ENCODE results near the gene TWF2.

Gene TWF2

DNA sequence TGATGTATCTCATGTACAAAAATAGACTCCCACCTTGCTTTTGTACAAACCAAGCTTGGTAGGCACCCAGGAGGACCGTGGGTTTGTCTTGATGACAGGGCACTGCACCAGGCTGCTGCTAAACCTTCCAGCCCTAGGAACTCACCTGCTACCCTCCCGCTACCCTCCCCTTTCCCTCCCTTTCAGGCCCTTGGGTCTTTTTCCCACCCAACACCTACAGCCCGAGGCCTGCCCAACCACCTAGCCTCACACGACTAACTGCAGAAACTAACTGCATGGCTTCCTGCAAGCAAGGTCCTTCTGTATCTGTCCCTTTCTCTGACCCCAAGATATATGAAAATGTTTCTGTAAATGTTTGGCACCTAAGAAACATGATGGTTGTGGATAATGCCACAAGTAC, 17.7 kb upstream of the TWF2 start:
- no peak for DNase-seq

DNA sequence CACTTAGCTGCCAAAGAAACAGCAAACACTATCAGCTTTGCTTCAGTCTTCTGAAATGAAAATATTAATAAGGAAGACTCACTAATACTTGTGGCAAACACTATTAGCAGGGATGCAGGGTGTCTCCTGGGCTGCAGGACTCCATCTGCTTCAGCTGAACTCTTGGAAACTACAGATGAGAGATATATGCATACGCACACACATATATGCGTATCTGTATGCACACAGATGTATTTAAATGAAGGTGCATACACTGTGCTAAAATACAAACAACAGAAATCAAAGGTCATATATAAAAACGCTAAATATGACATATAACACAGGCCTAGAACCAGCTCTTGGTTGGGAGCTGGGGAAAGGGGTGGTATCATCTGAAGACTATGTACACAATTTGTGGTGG, 17.2 kb upstream of the TWF2 start:
- DNase-seq: no peak

DNA sequence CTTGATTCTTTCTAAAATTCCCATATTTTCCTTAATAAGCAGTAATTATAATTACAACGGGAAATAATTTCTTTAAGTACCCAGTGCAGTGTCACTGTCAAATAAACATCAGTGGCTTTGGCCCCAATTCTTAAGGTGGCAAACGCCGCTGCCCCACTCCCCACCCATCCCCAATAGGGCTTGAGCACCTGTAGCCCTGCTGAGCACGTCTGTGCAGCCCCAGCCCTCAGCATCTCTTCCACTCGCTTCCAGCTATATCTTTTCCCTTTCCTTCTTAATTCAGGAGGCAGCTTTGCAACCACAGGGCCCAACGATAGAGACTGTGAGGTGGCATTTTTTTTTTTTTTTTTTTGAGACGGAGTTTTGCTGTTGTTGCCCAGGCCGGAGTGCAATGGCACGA, 15.7 kb upstream of the TWF2 start:
- DNase-seq: no peak

DNA sequence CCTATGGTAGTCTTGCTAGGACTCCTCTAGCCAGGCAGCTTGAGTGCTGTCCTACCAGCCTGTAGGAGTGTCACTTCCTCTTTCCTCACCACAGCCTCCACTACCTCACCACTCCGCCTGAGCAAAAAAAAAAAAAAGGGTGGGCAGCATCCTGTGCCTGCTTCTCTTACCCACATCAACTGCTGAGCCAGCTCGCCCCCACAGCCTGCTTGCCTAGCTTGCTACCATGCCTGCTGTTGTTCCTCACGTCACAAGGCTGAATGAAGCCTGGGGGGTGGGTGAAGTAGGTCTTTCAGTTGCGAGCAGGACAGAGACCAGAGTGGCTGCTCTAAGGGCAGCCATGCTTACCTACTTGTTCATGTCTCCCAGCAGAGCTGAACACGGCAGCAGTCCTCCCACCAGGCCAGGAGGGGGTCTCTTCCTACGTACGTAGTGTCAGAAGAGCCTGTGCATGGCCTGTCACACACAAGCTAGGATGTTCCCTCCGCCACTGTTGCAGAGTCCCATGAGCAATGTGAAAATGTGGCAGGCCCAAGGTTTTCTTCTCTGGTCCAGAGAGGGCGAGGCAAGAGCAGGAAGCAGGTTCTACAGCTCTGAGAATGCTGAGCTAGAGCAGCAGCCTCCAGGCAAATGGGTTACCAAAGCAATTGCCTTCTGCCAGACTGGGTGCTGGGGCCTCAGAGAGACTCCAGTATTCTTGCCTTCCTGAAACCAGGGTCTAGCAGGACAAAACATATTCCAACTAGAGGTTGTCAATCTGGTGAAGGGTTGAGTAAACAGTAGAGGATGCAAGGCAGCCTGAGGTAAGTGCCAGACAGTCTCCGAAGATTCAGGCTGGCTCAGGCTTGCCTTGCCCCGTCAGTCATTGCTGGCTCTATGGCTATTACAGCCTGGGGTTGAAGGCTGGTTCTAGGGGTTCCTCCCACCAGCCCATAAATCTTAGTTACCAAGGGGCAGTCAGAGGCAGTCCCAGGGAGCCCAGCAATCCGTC, 14.7 kb upstream of the TWF2 start:
- DNase-seq: peak; percentile 67

DNA sequence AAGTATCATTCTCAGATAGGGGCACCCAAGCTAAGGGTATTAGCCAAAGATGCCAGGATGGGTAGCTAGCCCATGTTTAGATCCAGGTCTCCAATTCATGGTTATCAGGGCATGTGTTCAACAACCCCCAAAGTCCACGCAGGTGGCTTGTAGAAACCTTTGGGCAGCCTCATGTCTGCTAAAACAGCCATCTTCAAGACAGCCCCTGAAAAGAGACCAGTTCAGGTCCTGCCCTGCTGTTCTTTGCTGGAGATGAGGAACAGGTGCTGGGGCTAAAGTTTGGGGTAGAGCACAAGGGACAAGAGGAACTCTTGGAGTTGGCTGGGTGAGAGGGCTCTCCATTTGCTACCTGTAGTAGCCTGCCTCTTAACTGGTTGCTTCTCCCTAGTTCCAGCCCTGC, 11.2 kb upstream of the TWF2 start:
- no peak for DNase-seq

DNA sequence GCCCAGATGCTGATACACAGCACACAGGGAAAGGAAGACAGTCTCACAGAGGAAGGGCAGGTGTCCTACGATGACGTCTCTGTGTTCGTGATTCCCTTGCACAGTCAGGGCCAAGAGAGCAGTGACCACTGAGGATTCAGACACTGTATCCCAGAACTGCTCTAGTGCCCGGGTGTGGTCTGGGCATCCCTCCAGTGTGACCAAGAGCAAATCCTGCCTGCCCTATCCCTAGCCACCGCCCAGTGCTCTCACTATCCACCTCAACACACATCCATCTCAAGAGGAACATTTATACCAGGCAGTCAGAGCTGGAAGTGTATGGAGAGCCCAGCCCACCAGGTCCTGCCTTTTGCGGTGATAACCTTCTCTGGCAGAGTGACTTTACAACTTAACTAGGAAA, 10.7 kb upstream of the TWF2 start:
- no peak for DNase-seq

DNA sequence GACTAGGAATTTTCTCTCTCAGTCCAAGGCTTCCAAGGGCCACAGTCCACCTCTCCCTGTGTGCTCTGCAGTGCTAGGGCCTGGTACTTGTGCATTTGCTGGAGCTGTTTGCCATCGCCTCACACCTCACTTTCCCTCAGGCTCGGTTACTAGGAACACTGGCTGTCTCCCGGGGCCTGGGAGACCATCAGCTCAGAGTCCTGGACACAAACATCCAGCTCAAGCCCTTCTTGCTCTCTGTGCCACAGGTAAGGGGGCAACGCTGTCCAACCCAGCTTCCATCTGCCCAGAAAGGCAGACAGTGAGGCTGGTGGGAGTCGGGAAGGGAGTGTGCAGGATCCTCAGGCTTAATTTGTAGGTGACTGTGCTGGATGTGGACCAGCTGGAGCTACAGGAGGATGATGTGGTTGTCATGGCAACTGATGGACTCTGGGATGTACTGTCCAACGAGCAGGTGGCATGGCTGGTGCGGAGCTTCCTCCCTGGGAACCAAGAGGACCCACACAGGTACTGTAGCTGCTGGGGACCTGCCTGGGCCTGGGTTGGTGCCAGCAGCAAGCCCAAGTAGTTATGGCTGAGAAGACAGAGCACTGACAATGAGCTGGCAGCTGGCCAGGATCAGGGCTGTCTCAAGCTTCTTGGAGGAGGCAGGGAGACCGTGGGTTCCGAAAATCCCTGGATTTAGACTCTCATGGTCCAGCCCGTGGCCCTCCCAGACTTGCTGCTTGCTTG, 10.0 kb upstream of the TWF2 start:
- no peak for DNase-seq

DNA sequence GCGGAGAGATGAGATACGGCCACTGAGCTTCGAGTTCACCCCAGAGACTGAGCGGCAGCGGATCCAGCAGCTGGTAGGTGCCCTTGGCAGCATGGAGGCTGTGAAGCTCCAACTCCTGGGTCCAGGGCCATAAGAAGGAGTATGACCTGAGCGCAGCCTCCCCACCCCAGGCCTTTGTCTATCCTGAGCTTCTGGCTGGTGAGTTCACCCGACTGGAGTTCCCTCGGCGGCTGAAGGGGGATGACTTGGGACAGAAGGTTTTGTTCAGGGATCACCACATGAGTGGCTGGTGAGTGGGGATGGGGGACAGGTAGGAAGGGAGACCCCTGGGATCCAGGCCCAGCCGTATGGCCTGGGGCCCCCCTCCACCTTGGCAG, 9.2 kb upstream of the TWF2 start:
- DNase-seq: peak; percentile 6

DNA sequence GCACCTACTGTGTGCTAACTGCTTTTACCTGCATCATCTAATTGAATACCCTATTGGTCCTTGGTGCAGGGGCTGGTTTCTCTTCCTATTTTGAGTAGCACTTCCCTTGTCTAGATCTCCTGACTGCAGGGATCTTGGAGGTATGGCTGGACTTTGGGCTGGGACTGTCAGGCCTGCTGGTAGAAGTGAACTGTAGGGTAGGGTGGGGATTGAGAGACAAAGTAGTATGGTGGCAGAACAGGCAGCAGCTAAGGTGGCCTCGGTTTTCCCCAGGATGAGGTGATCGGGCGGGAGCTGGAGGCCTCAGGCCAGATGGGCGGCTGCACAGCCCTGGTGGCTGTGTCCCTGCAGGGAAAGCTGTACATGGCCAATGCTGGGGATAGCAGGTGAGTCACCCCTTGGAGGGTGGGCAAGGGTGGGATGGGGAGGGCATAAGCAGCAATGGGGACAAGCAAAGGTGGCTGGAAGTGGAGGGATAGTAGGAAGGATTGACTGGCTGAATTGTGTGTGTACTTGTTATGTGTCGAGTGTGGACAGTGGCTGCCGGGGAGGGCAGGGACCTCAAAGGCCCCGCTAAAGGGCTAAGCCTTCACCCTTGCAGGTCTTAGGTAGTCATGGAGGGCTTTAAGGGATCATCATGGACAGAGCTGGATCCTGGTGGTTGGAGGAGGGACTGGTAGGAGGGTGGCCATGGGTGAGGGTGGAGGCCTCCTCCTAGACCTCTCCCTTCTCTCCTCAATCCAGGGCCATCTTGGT, 8.6 kb upstream of the TWF2 start:
- peak; percentile 7 for DNase-seq

DNA sequence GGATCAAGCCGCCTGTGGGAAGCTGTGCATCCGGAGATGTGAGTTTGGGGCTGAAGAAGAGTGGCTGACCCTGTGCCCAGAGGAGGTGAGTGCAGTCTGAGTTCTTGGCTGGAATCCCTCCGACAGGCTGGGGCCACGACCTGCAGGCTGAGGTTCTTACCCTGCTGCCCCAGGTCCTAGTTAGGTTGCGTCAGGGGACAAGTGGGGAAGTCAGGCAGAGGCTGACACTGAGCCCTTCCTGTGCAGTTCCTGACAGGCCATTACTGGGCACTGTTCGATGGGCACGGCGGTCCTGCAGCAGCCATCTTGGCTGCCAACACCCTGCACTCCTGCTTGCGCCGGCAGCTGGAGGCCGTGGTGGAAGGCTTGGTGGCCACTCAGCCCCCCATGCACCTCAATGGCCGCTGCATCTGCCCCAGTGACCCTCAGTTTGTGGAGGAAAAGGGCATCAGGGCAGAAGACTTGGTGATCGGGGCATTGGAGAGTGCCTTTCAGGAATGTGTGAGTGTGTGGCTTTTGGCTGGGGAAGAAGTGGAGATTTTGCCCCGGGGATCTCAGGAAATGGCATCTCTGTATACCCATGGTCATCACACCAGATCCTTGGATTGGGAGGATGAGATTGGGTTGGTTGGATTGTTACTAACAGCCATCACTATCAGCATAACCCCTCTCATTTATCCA, 7.9 kb upstream of the TWF2 start:
- peak; percentile 8 for DNase-seq

DNA sequence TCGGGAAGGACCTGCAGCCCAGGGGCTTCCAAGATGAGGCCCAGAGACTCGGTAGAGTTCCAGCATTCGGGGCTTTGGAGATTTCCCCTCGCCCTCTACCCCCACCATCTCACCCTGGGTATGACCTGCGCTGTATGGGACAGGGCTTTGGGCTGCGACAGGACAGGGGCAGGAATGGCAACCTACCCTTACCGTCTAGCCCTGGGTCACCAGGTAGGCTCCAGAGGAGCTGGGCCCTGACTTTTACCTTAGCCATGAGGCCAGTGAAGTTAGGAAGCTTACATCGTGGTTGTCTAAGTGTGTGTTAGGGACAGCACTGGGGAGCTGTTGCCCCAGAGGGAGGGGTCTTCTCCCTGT, 7.3 kb upstream of the TWF2 start:
- no peak for DNase-seq

DNA sequence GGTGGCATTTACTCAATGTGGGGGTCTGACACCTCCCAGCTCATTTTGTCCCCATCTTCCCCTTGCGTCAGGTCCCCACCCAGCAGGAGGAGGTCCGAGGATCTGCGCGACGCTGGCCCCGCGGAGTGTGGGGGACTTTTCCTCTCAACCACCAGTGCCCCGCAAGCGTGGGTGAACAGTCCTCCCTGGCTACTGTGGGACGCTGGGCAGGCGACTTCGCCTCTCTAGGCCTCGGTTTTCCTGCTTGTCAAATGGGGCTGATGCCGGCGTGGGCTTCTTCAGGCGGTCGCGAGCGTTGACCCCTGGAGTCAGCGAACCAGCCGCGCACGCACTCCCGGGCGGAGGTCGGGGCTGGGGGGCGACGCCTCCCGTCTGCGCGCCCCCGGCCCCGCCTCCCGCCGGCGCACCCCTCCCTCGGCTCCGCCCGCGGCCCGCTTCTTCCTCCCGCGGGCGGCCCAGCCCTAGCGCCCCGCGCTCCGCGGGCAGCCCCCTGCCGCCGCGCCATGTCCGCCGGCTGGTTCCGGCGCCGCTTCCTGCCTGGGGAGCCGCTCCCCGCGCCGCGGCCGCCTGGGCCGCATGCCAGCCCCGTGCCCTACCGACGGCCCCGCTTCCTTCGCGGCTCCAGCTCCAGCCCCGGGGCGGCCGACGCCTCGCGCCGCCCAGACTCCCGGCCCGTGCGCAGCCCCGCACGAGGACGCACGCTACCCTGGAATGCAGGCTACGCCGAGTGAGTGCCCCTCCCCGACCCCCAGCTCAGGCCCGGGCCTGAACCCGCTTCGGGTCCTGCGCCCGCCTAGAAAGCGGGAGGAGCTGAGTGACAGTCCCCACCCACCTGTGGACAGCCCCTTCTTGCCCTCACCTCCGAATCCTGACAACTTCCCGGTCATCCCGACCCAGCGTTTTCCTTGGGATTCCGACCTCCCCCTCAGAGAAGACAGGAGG, 6.6 kb upstream of the TWF2 start, which contains the start of gene PPM1M:
TSS of gene PPM1M (plus strand) at position 438 of the 942 bp plus-strand sequence. CDS start at position 504, 66 bp downstream.
- DNase-seq: peak; percentile 30

DNA sequence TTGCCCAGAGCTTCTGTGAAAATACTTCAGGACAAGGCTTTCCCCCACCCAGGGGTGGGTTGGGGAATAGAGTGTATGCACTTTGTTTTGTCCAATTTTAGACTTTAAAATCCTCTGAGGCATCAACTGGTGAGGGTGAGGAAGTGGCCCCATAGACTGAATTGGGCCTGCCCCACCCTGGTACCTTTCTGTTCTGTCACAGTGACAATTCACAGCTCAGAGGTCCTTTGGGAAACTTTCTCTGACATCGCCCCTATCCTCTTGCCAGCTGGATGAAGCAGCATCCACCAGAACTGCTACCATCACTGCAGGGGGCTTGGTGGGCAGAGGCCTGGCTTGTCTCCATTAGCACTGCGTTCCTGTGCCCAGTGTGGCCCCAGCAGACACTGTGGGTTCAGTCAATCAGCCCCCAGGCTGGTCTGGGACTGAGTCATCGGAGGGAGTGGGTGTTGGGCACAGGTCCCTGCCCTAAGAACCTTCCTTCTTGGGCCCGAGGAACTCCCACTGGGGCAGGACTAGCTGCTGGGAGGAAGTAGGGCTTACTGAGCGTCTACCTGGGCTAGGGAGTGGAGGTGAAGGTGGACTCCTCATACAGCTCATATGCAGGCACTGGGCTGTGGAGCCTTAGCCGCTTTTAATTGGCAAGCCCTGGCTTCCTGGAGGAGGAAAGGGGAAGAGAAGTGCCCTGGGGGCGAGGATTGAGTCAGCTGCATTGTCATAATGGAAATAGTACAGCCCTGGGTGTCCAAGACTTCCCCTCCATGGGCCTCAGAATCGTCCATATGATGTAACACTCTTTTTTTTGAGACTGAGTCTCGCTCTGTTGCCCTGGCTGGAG, 5.1 kb upstream of the TWF2 start:
- DNase-seq: peak; percentile 8

DNA sequence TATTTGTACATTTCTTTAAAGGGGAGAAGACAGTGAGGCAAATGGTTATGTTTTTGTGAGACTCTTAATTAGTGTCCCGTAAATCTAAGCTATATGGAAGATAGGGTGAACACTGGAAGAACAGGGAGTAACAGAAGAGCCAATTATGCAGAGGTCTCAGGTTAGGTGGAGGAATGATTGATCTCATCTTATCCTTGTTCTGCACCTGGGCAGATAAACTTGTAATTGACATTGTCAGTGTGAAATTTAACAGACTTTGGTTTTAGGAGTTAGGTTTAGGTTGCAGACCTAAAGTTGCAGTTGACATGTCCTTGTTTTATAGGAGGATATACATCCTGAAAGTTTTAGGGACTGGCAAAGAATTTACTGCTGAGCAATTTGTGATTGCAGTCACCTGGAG, 3.1 kb upstream of the TWF2 start:
- DNase-seq: no peak

DNA sequence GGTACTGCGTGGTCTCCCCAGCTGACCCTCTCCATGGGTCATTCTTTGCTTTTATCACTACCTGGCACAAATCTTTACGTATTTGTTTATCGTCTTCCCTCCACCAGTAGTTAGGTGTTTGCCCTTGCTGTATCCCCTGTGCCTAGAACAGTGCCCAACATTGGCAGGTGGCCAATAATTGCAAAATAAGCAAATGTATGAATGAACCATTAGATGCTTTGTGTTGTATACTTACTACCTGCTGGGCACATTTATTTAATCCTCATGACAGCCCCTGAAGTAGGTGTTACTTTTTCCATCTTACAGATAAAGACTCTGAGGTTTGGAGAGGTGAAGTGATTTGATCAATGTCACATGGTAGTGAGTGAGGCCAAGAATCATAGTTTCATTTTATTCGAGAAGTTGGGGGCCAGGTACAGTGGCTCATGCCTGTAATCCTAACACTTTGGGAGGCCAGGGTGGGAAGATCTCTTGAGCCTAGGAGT, 2.0 kb upstream of the TWF2 start:
- DNase-seq: no peak

DNA sequence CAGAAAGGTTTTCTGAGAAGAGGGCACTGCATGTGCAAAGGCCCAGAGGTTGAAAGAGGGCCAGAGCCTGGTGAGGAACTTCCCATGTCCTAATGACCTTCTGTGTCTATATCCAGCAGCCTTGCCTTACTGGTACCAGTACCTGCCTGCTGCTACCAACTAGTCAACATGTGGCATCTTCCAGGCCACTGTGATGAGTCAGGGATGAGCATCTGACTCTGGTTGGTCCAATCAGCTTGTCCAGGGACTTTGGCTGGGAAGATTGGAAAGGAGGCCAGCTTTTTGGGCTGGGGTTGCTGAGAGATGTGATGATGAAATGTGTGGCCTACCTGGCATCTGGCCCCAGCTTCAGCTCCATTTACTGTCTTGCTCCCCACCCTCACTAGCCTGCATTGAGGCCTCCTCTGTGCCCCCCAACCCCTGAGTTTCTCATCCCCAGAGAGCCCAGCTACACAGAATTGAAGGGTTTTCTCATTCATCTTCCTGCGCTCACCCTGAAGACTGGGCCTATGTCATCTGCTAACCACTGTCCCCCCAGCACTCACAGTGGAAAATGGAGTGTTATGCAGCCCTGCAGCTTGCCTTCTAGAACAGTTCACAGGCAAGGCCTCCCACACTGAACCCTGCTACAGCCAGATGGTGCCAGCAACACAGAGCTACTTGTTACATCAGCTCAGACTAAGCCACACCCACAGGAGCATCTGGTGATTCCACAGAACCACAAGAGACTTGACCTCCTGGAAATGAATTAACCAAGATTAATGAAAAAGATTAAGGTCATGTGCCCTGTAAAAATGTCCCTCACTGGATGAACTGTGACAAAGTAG, 1.3 kb upstream of the TWF2 start:
- DNase-seq: no peak

DNA sequence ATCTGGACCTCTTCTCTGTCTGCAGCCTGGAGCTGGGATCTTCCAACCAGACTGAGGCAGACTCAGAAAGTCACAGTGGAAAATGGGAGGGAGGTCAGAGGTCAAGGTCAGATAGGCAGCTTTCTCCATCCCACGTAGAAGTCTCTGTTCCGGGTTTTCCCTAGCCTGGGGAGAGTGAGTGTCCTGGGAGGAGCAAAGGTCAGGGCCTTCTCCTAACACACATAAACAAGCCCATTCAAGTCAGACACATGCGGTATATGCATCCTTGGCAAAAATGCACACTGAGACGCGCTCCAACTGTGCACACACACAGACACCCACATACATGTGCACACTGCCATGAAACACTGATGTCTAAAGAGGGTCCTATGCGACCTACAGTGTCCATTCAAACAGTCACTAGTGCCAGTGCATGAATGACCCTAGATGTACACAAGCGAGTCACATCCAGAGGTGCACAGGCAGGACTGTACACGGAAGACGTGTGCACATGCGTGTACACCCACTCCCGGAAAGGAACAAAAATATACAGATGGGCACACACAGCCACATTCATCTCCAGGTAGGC, 681 bp downstream of the TWF2 start:
- DNase-seq: no peak

DNA sequence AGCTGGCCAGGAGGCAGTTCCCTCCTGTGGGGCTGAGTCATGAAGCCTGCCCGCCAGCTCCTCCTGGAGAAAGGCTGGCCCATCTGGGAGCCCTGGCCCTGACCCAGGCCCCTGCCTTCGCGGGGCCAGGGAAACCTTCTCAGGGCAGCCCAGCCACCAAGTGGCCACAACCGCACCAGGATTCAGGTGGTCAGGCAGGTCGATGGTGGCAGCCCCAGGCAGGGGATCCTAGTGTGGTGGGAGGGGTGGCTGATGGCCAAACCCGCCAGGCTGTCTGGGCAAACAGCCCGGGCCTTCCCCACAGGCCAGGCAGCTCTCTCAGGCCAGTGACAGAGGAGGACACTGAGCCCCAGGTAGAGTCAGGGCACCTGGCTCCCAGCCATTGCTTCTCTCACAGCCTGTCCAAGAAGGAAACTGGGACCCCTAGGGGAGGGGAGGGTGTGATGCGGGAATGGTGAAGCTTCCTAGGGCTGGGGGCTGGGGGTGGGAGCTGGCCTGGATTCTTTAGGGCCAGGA, 1.2 kb downstream of the TWF2 start:
- DNase-seq: no peak

Measured in activated CD4-positive, alpha-beta T cell treated with anti-CD3 and anti-CD28 coated beads for 1 hour (primary cell).